ENCODE measurements around the gene PTCH2.
"Not testable (repeated sequence)": the region's sequence is repeated elsewhere in the genome, so short reads cannot be mapped to it uniquely, and the experiment has no call there.

Gene PTCH2

GRCh38 chr1:44828003-44828651 lies 14.9 kb downstream of the PTCH2 start:
- H4K20me1 ChIP-seq (ENCODE audit: control insufficient read depth, insufficient read depth, low read depth, low read length): no peaks in the 10 kb centered on the region

GRCh38 chr1:44827197-44828002 lies 15.7 kb downstream of the PTCH2 start:
- Histone ChIP-seq H3K79me2 (ENCODE audit: control insufficient read depth, low read length) (no peaks in the 10 kb centered on the region), H3K4me1 (ENCODE audit: control insufficient read depth, low read length) (no peaks in the 10 kb centered on the region), H3F3A (ENCODE audit: control insufficient read depth, insufficient read depth) (no peaks in the 10 kb centered on the region), H3K36me3 (ENCODE audit: control insufficient read depth, low read length) (no peaks in the 10 kb centered on the region), H3K27ac (ENCODE audit: low read depth, low read length) (no peak overlapping the region), H3K4me2 (ENCODE audit: low read length) (no peak overlapping the region), H3K4me3 (ENCODE audit: low read length) (no peak overlapping the region), H3K27me3 (ENCODE audit: control insufficient read depth, low read length) (no peaks in the 10 kb centered on the region; the same call in 1 of the 2 replicates), H4K20me1 (ENCODE audit: control insufficient read depth, insufficient read depth, low read depth, low read length) (no peaks in the 10 kb centered on the region), H3K9me3 (ENCODE audit: control insufficient read depth, insufficient read depth, low read length) (no peaks in the 10 kb centered on the region), H3K9me2 (replicated peaks; ENCODE audit: control insufficient read depth, low read length) (no peaks in the 10 kb centered on the region)
- TF ChIP-seq CTCF (IDR thresholded peaks at IDR 0.05; ENCODE audit: low read depth, low read length, poor library complexity, severe bottlenecking) (no peak), EZH2phosphoT487 (IDR thresholded peaks at IDR 0.05; ENCODE audit: borderline replicate concordance, low read length) (no peak)

More at GRCh38 chr1:44828003-44828651, 14.9 kb downstream of the PTCH2 start:
- Histone ChIP-seq H3K9me3 (ENCODE audit: control insufficient read depth, insufficient read depth, low read length) (no peaks in the 10 kb centered on the region), H3K27ac (ENCODE audit: low read depth, low read length) (no peak overlapping the region), H3K4me1 (ENCODE audit: control insufficient read depth, low read length) (no peaks in the 10 kb centered on the region), H3K9me2 (replicated peaks; ENCODE audit: control insufficient read depth, low read length) (no peaks in the 10 kb centered on the region), H3K79me2 (ENCODE audit: control insufficient read depth, low read length) (no peaks in the 10 kb centered on the region), H3F3A (ENCODE audit: control insufficient read depth, insufficient read depth) (no peaks in the 10 kb centered on the region), H3K27me3 (ENCODE audit: control insufficient read depth, low read length) (no peaks in the 10 kb centered on the region; the same call in 1 of the 2 replicates), H3K4me2 (ENCODE audit: low read length) (no peak overlapping the region), H3K4me3 (ENCODE audit: low read length) (no peak overlapping the region), H3K36me3 (ENCODE audit: control insufficient read depth, low read length) (no peaks in the 10 kb centered on the region)
- TF ChIP-seq EZH2phosphoT487 (IDR thresholded peaks at IDR 0.05; ENCODE audit: borderline replicate concordance, low read length): no peak
- TF ChIP-seq CTCF (IDR thresholded peaks at IDR 0.05; ENCODE audit: low read depth, low read length, poor library complexity, severe bottlenecking): no peak

- Histone ChIP-seq H3K27ac (ENCODE audit: low read depth, low read length) (no peak overlapping the region), H3K4me2 (ENCODE audit: low read length) (no peak overlapping the region), H3K4me1 (ENCODE audit: control insufficient read depth, low read length) (no peaks in the 10 kb centered on the region)
Measured at GRCh38 chr1:44826375-44827196, 16.5 kb downstream of the PTCH2 start.

GRCh38 chr1:44824392-44824791 lies 18.7 kb downstream of the PTCH2 start:
- not testable (repeated sequence) for H3K36me3 ChIP-seq (ENCODE audit: control insufficient read depth, low read length); H3F3A ChIP-seq (ENCODE audit: control insufficient read depth, insufficient read depth); H3K9me3 ChIP-seq (ENCODE audit: control insufficient read depth, insufficient read depth, low read length); H3K79me2 ChIP-seq (ENCODE audit: control insufficient read depth, low read length); H3K4me3 ChIP-seq (ENCODE audit: low read length); H3K27ac ChIP-seq (ENCODE audit: low read depth, low read length); H3K27me3 ChIP-seq (ENCODE audit: control insufficient read depth, low read length); H3K9me2 ChIP-seq (replicated peaks; ENCODE audit: control insufficient read depth, low read length); H4K20me1 ChIP-seq (ENCODE audit: control insufficient read depth, insufficient read depth, low read depth, low read length); H3K4me2 ChIP-seq (ENCODE audit: low read length)
- H3K4me1 ChIP-seq (ENCODE audit: control insufficient read depth, low read length): peaks cover 16% of the 10 kb centered on the region

More at GRCh38 chr1:44826375-44827196, 16.5 kb downstream of the PTCH2 start:
- H3K36me3 ChIP-seq (ENCODE audit: control insufficient read depth, low read length): no peaks in the 10 kb centered on the region
- H3F3A ChIP-seq (ENCODE audit: control insufficient read depth, insufficient read depth): peaks cover 2% of the 10 kb centered on the region; the same call in 1 of the 2 replicates
- H3K79me2 ChIP-seq (ENCODE audit: control insufficient read depth, low read length): no peaks in the 10 kb centered on the region
- no peak overlapping the region for H3K4me3 ChIP-seq (ENCODE audit: low read length)
- no peaks in the 10 kb centered on the region for H3K9me3 ChIP-seq (ENCODE audit: control insufficient read depth, insufficient read depth, low read length)
- no peaks in the 10 kb centered on the region for H3K9me2 ChIP-seq (replicated peaks; ENCODE audit: control insufficient read depth, low read length)
- no peak for TF ChIP-seq EZH2phosphoT487 (IDR thresholded peaks at IDR 0.05; ENCODE audit: borderline replicate concordance, low read length)
- no peak for TF ChIP-seq CTCF (IDR thresholded peaks at IDR 0.05; ENCODE audit: low read depth, low read length, poor library complexity, severe bottlenecking)
- H4K20me1 ChIP-seq (ENCODE audit: control insufficient read depth, insufficient read depth, low read depth, low read length): no peaks in the 10 kb centered on the region
- no peaks in the 10 kb centered on the region; the same call in 1 of the 2 replicates for H3K27me3 ChIP-seq (ENCODE audit: control insufficient read depth, low read length)

Measured in DOHH2 (cell line).